Dermis blood vessel endothelial cell (primary cell): ENCODE results near the gene SLC16A11. TPM values are rescaled to one million over a fixed set of nuclear protein-coding genes. Genes with fewer than 3 reads are reported as not detected.
"Not testable (repeated sequence)": the region's sequence is repeated elsewhere in the genome, so short reads cannot be mapped to it uniquely, and the experiment has no call there.

Experiments used
- DNase-seq: peaks from one replicate; pipeline ENCODE4 v3.0.0; 2010
- total RNA-seq: library from RNA; depleted of rRNA; stranded (reverse); fragments of >200 nt; gene quantifications from 2 replicates; pipeline ENCODE4 v1.2.3, GENCODE V29; 2014

SLC16A11 gene
- total RNA-seq, 1 donor from 2014 or later: 1.5 TPM

DNA sequence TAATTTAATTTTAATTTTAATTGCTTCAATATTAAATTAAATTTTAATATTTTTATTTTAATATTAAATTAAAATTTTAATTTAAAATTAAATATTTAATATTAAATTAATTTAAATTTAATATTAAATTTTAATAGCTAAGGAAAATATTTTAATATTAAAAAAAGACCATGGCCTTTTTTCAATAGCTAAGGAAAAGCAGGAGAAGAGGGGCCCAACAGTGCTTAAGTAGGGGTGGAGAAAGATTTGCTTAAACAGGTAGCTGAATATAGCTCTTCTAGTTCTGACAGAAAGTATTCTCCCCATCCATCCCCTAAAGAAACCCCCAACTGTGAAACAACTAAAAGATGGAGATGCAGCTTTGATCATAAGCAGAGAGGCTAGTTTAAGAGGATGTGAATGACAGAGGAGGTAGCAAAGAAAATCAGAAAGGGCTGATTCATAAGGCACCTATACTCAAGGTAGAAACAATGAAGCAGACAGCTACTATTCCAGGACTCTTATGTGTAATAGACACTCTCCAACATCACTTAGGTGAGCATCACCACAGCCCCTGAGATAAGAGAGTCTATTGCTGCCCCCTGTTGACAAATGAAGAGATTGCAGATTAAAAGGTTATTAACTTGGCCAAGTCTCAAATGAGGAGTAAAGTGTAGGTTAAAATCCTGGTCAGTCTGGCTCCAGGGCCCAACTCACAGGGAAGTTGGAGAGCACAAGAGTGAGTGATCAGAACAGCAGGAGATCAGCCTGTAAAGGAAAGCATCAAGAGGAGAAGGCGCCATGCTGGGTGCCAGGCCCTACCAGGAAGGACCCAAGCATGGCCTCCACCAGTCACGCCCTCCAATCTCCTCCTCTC is 39.3 kb downstream of the SLC16A11 start:
- DNase-seq: peak; percentile 81

- DNase-seq: no peak
These were observed 40.1 kb downstream of the SLC16A11 start for GRCh38 chr17:7003745-7004144.

- no peak for DNase-seq
These were observed 41.4 kb downstream of the SLC16A11 start for GRCh38 chr17:7002288-7003047.

- peak; percentile 67 for DNase-seq
These were observed 42.5 kb downstream of the SLC16A11 start for GRCh38 chr17:7001318-7001961.

DNA sequence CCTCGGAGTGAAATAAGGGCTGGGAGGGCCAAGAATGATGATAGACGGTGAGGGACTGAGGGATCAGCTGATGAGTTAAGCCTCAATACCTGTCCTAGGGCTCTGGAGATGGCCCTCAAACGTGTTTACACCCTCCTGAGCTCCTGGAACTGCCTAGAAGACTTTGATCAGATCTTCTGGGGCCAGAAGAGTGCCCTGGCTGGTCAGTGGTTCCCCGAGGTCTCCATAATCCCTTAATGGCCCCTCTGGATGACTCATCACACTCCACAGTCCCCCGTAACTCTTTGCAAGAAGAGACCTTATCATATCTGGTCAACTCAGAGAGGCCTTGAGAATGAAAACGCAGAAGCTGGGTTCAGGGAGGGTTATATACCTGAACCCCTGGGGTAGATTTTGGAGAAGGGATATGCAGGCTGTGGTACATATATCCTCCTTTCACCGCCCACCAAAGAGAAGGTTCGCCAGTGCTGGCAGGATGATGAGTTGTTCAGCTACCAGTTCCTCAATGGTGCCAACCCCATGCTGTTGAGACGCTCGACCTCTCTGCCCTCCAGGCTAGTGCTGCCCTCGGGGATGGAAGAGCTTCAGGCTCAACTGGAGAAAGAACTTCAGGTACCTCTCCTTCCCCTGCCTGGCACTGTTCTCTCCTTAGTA is 44.9 kb downstream of the SLC16A11 start:
- no peak for DNase-seq

DNA sequence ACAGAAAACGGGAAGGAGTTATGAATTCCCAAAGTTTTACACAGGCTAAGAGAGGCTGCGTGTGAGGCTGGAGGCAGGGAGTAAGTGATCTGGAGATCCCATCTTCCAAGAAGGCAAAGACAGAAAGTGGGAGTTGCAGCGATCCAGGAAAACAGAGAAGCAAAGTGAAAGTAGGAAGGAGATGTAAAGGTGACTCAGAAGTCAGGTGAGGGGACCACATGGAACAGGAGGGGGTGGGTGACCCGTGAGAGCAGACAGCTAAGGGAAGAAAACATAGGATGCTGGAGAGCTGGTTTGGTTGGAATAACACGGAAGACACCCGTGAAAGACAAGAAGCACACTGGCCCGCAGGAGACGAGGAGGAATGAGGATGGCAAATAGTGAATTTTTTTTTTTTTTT is 46.7 kb downstream of the SLC16A11 start:
- DNase-seq: no peak

DNA sequence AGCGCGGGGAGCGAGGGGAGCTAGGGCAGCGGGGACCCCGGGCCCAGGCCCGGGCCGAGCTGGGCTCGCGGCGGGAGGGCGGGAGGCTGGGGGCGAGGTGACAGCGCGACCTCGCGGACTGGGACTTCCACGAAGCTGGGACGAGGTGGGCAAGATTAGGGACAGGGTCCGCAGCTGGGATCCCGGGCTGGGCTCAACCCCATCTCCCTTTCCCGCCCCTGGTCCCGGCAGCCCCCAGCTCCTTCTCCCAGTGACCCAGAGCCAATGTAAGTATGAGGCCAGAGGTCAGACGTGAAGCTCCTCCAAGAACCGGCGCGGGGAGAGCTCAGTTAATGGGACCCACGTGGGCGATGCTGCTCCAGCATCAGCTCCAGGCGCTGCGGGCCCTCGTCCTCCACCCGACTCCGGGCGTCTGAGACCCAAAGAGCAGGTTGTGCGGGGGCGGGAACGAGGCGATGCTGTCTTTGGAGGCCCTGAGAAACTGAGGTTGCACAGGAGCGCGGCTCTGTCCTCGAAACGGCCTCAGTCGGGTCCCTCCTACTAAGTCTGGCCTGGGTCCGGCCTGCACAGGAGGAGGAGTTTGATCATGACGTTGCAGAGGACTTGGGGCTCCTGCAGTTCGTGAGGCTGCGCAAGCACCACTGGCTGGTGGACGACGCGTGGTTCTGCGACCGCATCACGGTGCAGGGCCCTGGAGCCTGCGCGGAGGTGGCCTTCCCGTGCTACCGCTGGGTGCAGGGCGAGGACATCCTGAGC is 47.5 kb downstream of the SLC16A11 start:
- no peak for DNase-seq

GRCh38 chr17:6995500-6996255 is 48.2 kb downstream of the SLC16A11 start, which contains the start of gene ALOX12:
Gene ALOX12, plus strand, starts transcription at chr17:6996049. Its CDS starts 69 bp downstream, at chr17:6996118.
- no peak for DNase-seq

GRCh38 chr17:6994666-6995256 is 49.1 kb downstream of the SLC16A11 start:
- DNase-seq: no peak

- no peak for DNase-seq
These were observed 49.7 kb downstream of the SLC16A11 start for GRCh38 chr17:6994118-6994598.

- not testable (repeated sequence) for DNase-seq
These were observed 50.3 kb downstream of the SLC16A11 start for GRCh38 chr17:6993613-6994056.

Other genes starting within 250 kb of the SLC16A11 start
- not detected in 2 replicates for gene TEKT1, start 212.4 kb downstream of the SLC16A11 start, total RNA-seq
- gene ALOX12, start 48.0 kb downstream of the SLC16A11 start, total RNA-seq: not detected in 2 replicates
- 28.1 and 47.9 TPM in 2 replicates for gene RNASEK, start 31.5 kb downstream of the SLC16A11 start, total RNA-seq
- gene BCL6B, start 21.0 kb downstream of the SLC16A11 start, total RNA-seq: 86.6 and 140 TPM in 2 replicates
- 1.7 and 2.2 TPM in 2 replicates for gene SLC16A13, start 8.1 kb downstream of the SLC16A11 start, total RNA-seq
- gene CLEC10A, start 36.2 kb upstream of the SLC16A11 start, total RNA-seq: 0.60 and 1.5 TPM in 2 replicates
- gene ASGR2, start 70.7 kb upstream of the SLC16A11 start, total RNA-seq: not detected in 2 replicates
- 9.5 and 18.2 TPM in 2 replicates for gene ASGR1, start 135.3 kb upstream of the SLC16A11 start, total RNA-seq
- gene DLG4, start 175.7 kb upstream of the SLC16A11 start, total RNA-seq: 13.4 and 21.5 TPM in 2 replicates
- gene ACADVL, start 175.8 kb upstream of the SLC16A11 start, total RNA-seq: 196 and 385 TPM in 2 replicates
- gene DVL2, start 190.4 kb upstream of the SLC16A11 start, total RNA-seq: 32.8 and 45.7 TPM in 2 replicates
- 41.4 and 42.8 TPM in 2 replicates for gene PHF23, start 195.4 kb upstream of the SLC16A11 start, total RNA-seq
- 148 and 196 TPM in 2 replicates for gene GABARAP, start 198.4 kb upstream of the SLC16A11 start, total RNA-seq
- gene CTDNEP1, start 207.6 kb upstream of the SLC16A11 start, total RNA-seq: 25.2 and 56.5 TPM in 2 replicates
- 33.0 and 52.2 TPM in 2 replicates for gene ELP5, start 208.1 kb upstream of the SLC16A11 start, total RNA-seq
- gene CLDN7, start 218.4 kb upstream of the SLC16A11 start, total RNA-seq: 2.4 and 5.3 TPM in 2 replicates
- 0.28 and 0.34 TPM in 2 replicates for gene SLC2A4, start 237.6 kb upstream of the SLC16A11 start, total RNA-seq